IMR-90 (cell line): ENCODE results near the gene MDM2. TPM values are rescaled to one million over a fixed set of nuclear protein-coding genes. Genes with fewer than 3 reads are reported as not detected.

Experiments
- ATAC-seq: fragments of 200-7000 bp; cut with Tn5 transposase; 2 replicates; pipeline ENCODE4 v1.9.1; 2020; ENCODE audit warnings: low read depth, mild to moderate bottlenecking, moderate library complexity
- BruUV-seq: library from RNA; stranded (reverse); fragments of 400-500 nt; replicated peaks from 2 replicates; lab custom pipeline; 2021; lab: Mats Ljungman, UMichigan
- CTCF ChIA-PET: fragments of 300-600 bp; formaldehyde crosslinking; extraction: SDS; loops from one replicate; lab custom pipeline; 2021; ENCODE audit warnings: antibody characterized with exemption; lab: Yijun Ruan, JAX
- POLR2A ChIA-PET: fragments of 300-600 bp; sonication (Branson Sonifier 250); formaldehyde crosslinking; loops from one replicate; lab custom pipeline; 2022; ENCODE audit warnings: antibody characterized with exemption; ENCODE audit not compliant: unreplicated experiment; lab: Charles Lee
- DNase-seq: peaks from one replicate; pipeline ENCODE4 v3.0.0; 2013
- H2AFZ ChIP-seq: replicated peaks from 2 replicates; pipeline ENCODE3; 2013; ENCODE audit warnings: low read length, mild to moderate bottlenecking; ENCODE audit not compliant: poor library complexity
- H2AK5ac ChIP-seq: 2 replicates; pipeline ENCODE4 v1.6.1; 2013; ENCODE audit warnings: low read depth, low read length, inconsistent platforms
- H2AK9ac ChIP-seq: replicated peaks from 2 replicates; pipeline ENCODE3; 2013; ENCODE audit warnings: mild to moderate bottlenecking, low read depth, low read length, moderate library complexity; ENCODE audit not compliant: poor library complexity
- H2BK120ac ChIP-seq: 2 replicates; pipeline ENCODE4 v1.6.1; 2013; ENCODE audit warnings: low read depth, low read length, inconsistent platforms
- H2BK15ac ChIP-seq: 3 replicates; pipeline ENCODE4 v1.6.1; 2013; ENCODE audit warnings: low read depth, low read length, inconsistent platforms
- H2BK20ac ChIP-seq: 2 replicates; pipeline ENCODE4 v1.6.1; 2013; ENCODE audit warnings: low read depth, mild to moderate bottlenecking, inconsistent platforms, low read length, moderate library complexity
- H2BK5ac ChIP-seq: 2 replicates; pipeline ENCODE4 v1.6.1; 2013; ENCODE audit warnings: mild to moderate bottlenecking, low read depth, low read length, inconsistent platforms; ENCODE audit not compliant: poor library complexity, severe bottlenecking
- H3K14ac ChIP-seq: replicated peaks from 2 replicates; pipeline ENCODE4 v1.6.1; 2013; ENCODE audit warnings: low read depth, low read length, inconsistent platforms
- H3K18ac ChIP-seq: 2 replicates; pipeline ENCODE4 v1.6.1; 2013; ENCODE audit warnings: low read depth, low read length, control low read depth
- H3K23ac ChIP-seq: 2 replicates; pipeline ENCODE4 v1.6.1; 2013; ENCODE audit warnings: low read depth, low read length, inconsistent platforms
- H3K27ac ChIP-seq: 2 replicates; pipeline ENCODE4 v1.5.1; 2013; ENCODE audit warnings: mild to moderate bottlenecking, control low read depth, low read length; ENCODE audit not compliant: insufficient read depth
- H3K27me3 ChIP-seq: 2 replicates; pipeline ENCODE4 v1.6.1; 2013; ENCODE audit warnings: low read length; ENCODE audit not compliant: control insufficient read depth, insufficient read depth
- H3K36me3 ChIP-seq: 2 replicates; pipeline ENCODE4 v1.6.1; 2013; ENCODE audit warnings: low read length, mixed read lengths; ENCODE audit not compliant: control insufficient read depth, insufficient read depth
- H3K4ac ChIP-seq: 2 replicates; pipeline ENCODE4 v1.6.1; 2013; ENCODE audit warnings: low read depth, low read length, inconsistent platforms
- H3K4me1 ChIP-seq: 2 replicates; pipeline ENCODE4 v1.6.1; 2013; ENCODE audit warnings: low read length, mixed read lengths; ENCODE audit not compliant: control insufficient read depth, insufficient read depth
- H3K4me2 ChIP-seq: 2 replicates; pipeline ENCODE4 v1.6.1; 2013; ENCODE audit warnings: low read depth, mild to moderate bottlenecking, control low read depth, low read length, moderate library complexity
- H3K4me3 ChIP-seq: 2 replicates; pipeline ENCODE4 v1.5.1; 2013; ENCODE audit warnings: low read depth, mild to moderate bottlenecking, control low read depth, low read length, moderate library complexity; ENCODE audit not compliant: insufficient read depth
- H3K56ac ChIP-seq: 2 replicates; pipeline ENCODE4 v1.6.1; 2013; ENCODE audit warnings: low read length, inconsistent platforms; ENCODE audit not compliant: insufficient read depth; ENCODE audit errors: extremely low read depth
- H3K79me1 ChIP-seq, 2 experiments: 2 replicates each; pipeline ENCODE4 v1.6.1; 2013; ENCODE audit warnings: low read length in 2 of 2, inconsistent platforms in 1 of 2, low read depth in 1 of 2
- H3K9ac ChIP-seq: 2 replicates; pipeline ENCODE4 v1.6.1; 2013; ENCODE audit warnings: low read depth, low read length, control low read depth
- H3K9me1 ChIP-seq: 2 replicates; pipeline ENCODE4 v1.6.1; 2013; ENCODE audit warnings: low read length, inconsistent platforms; ENCODE audit not compliant: insufficient read depth
- H3K9me3 ChIP-seq: 2 replicates; pipeline ENCODE4 v1.6.1; 2013; ENCODE audit warnings: low read length; ENCODE audit not compliant: control insufficient read depth, insufficient read depth
- H4K20me1 ChIP-seq: 2 replicates; pipeline ENCODE4 v1.6.1; 2013; ENCODE audit warnings: low read length, inconsistent platforms; ENCODE audit not compliant: insufficient read depth
- H4K5ac ChIP-seq: 2 replicates; pipeline ENCODE4 v1.6.1; 2013; ENCODE audit warnings: mild to moderate bottlenecking, low read depth, low read length, control low read depth
- H4K8ac ChIP-seq, 2 experiments: 2 replicates each; pipeline ENCODE4 v1.6.1; 2013; ENCODE audit warnings: low read depth in 2 of 2, low read length in 2 of 2, control low read depth in 1 of 2, inconsistent platforms in 1 of 2
- H4K91ac ChIP-seq: 2 replicates; pipeline ENCODE4 v1.6.1; 2013; ENCODE audit warnings: low read depth, low read length, inconsistent platforms; ENCODE audit not compliant: insufficient read depth
- BHLHE40 ChIP-seq: fragments of 150-350 bp; IDR thresholded peaks from 2 replicates; pipeline ENCODE4 v1.6.1; 2016; ENCODE audit warnings: mild to moderate bottlenecking, low read depth, low read length
- CEBPB ChIP-seq: IDR thresholded peaks from 2 replicates; pipeline ENCODE4 v1.6.1; 2012; ENCODE audit warnings: low read depth, low read length, improper control_type of control experiment
- CHD1 ChIP-seq: IDR thresholded peaks from 2 replicates; pipeline ENCODE4 v1.6.1; 2012; ENCODE audit warnings: low read depth, low read length, improper control_type of control experiment
- MAZ ChIP-seq: IDR thresholded peaks from 2 replicates; pipeline ENCODE4 v1.6.1; 2012; ENCODE audit warnings: low read depth, mild to moderate bottlenecking, low read length, improper control_type of control experiment, moderate library complexity, borderline replicate concordance
- NFE2L2 ChIP-seq: fragments of 150-350 bp; IDR thresholded peaks from 2 replicates; pipeline ENCODE4 v1.6.1; 2016; ENCODE audit warnings: low read depth, mild to moderate bottlenecking, low read length
- POLR2A ChIP-seq: IDR thresholded peaks from 2 replicates; pipeline ENCODE4 v1.6.1; 2012; ENCODE audit warnings: mild to moderate bottlenecking, low read depth, low read length
- RAD21 ChIP-seq: IDR thresholded peaks from 2 replicates; pipeline ENCODE4 v1.6.1; 2012; ENCODE audit warnings: low read length, improper control_type of control experiment
- RCOR1 ChIP-seq: IDR thresholded peaks from 2 replicates; pipeline ENCODE4 v1.6.1; 2012; ENCODE audit warnings: mild to moderate bottlenecking, low read length, improper control_type of control experiment; ENCODE audit not compliant: insufficient replicate concordance
- RFX5 ChIP-seq: IDR thresholded peaks from 2 replicates; pipeline ENCODE4 v1.8.0; 2012; ENCODE audit warnings: low read depth, mild to moderate bottlenecking, low read length, moderate library complexity
- SMC3 ChIP-seq: fragments of 150-350 bp; IDR thresholded peaks from 2 replicates; pipeline ENCODE4 v1.6.1; 2016; ENCODE audit warnings: low read depth, mild to moderate bottlenecking, antibody characterized with exemption, low read length, moderate library complexity
- WGBS, 2 experiments: methylation state at CpG; one replicate each; pipeline versions ENCODE4 v1.1.5 to v1.1.7; 2013; ENCODE audit warnings: missing lambda C conversion rate in 2 of 2; ENCODE audit not compliant: insufficient read length in 1 of 2; ENCODE audit errors: extremely low coverage in 2 of 2; 5-methylcytosine and 5-hydroxymethylcytosine counted together
- dilution Hi-C: fragments of 300-500 bp; cut with HindIII; formaldehyde crosslinking; loops from one replicate; pipeline ENCODE4 v1.14.3; 2018; ENCODE audit warnings: low sequenced_read_pairs; ENCODE audit not compliant: unreplicated experiment
- in situ Hi-C: fragments of 300-500 bp; cut with MboI; formaldehyde crosslinking; loops from 3 replicates; pipeline ENCODE4 v1.14.3; 2019; ENCODE audit warnings: low sequenced_read_pairs, inconsistent platforms, mixed read lengths
- intact Hi-C: fragments of 100-400 bp; cut with micrococcal nuclease; formaldehyde crosslinking; loops from 2 replicates; pipeline ENCODE4 v1.10.0; 2022
- polyA plus RNA-seq, 3 experiments: library from polyadenylated mRNA; depleted of rRNA; stranded (reverse); fragments of >200 nt; gene quantifications; 2 replicates each; pipeline ENCODE4 v1.2.3, GENCODE V29; 2012; ENCODE audit warnings: low replicate concordance in 1 of 3
- total RNA-seq: library from RNA; depleted of rRNA; stranded (reverse); fragments of >200 nt; gene quantifications from 2 replicates; pipeline ENCODE4 v1.2.3, GENCODE V29; 2012

The MDM2 gene
- total and polyA plus RNA-seq, 2 of the 4 experiments (the other 2 are of a cell fraction) = 21.9 to 196 TPM

DNA sequence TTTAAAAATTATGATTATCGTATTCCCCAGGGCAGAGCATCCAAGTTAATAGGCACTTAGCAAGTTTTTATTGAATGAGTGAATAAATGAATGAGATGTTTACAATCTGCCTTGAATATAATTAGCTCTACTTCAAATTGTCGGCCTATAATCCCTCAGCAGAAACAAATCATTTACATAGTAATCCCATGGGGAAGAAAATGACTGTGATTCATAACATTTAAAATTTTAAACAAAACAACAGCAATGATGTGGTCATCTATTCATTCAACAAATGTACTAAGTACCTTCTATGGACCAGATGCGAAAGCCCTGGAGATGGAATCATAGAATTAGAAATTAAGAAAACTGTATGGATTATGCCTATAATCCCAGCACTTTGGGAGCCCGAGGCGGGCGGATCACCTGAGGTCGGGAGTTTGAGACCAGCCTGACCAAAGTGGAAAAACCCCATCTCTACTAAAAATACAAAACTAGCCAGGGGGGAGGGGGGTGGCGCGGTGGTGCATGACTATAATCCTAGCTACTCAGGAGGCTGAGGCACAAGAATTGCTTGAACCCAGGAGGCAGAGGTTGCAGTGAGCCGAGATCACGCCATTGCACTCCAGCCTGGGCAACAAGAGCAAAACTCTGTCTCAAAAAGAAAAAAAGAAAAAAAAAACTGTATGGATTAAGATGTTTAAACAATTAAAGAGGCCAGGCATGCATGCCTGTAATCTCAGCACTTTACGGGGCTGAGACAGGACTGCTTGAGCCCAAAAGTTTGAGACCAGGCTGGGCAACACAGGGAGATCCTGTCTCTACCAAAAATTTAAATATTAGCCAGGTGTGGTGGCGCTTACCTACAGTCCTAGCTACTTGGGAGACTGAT lies 17.7 kb upstream of the MDM2 start:
- dilution Hi-C loops = no loop called here
- no peak overlapping the region for H3K18ac ChIP-seq
- H2AK9ac ChIP-seq = no peak overlapping the region
- H2BK120ac ChIP-seq = no peak overlapping the region
- DNase-seq = no peak
- TF ChIP-seq NFE2L2 (no peak), CHD1 (no peak), RFX5 (no peak), RAD21 (no peak), MAZ (no peak), POLR2A (no peak), SMC3 (no peak), BHLHE40 (no peak), RCOR1 (no peak), CEBPB (no peak)
- no peak overlapping the region for H4K91ac ChIP-seq
- no peaks in the 10 kb centered on the region for H3K27me3 ChIP-seq
- H3K14ac ChIP-seq = no peak overlapping the region
- H4K8ac ChIP-seq = no peak overlapping the region
- no peak overlapping the region for H2BK15ac ChIP-seq
- no peak overlapping the region for H3K9ac ChIP-seq
- no peak overlapping the region for H2AFZ ChIP-seq
- 97% methylated on average over 5 of the region's 13 CpGs; no CpG with 5 or more reads in 1 of the 2 experiments for WGBS, 2 experiments
- H2BK20ac ChIP-seq = no peak overlapping the region
- H4K5ac ChIP-seq = no peak overlapping the region
- H2BK5ac ChIP-seq = no peak overlapping the region
- H3K79me1 ChIP-seq = no peaks in the 10 kb centered on the region
- no peak overlapping the region for H3K56ac ChIP-seq
- H3K23ac ChIP-seq = no peak overlapping the region
- peaks cover 4% of the 10 kb centered on the region for H3K4me1 ChIP-seq
- H3K4me2 ChIP-seq = no peak overlapping the region
- BruUV-seq = no TSS peak
- H2AK5ac ChIP-seq = no peak overlapping the region
- no peak overlapping the region for H3K4me3 ChIP-seq
- peaks cover 3% of the 10 kb centered on the region; the same call in 1 of the 2 replicates for H3K9me1 ChIP-seq
- no peak for ATAC-seq
- no peak overlapping the region for H3K27ac ChIP-seq
- intact Hi-C loops = no loop called here
- H3K4ac ChIP-seq = no peak overlapping the region
- in situ Hi-C loops = no loop called here
- POLR2A ChIA-PET = no interaction called here
- CTCF ChIA-PET = no interaction called here
- no peaks in the 10 kb centered on the region for H3K36me3 ChIP-seq
- no peaks in the 10 kb centered on the region for H4K20me1 ChIP-seq
- H3K9me3 ChIP-seq = no peaks in the 10 kb centered on the region
